Endothelial cell of coronary artery (primary cell): Measurements from ENCODE around the gene FAM124B. TPM values are rescaled to one million over a fixed set of nuclear protein-coding genes. Genes with fewer than 3 reads are reported as not detected.

Experiments used
- total RNA-seq: library from RNA; depleted of rRNA; stranded (reverse); fragments of >200 nt; gene quantifications from 2 replicates; pipeline ENCODE4 v1.2.3, GENCODE V29; 2014

Gene FAM124B, protein sequence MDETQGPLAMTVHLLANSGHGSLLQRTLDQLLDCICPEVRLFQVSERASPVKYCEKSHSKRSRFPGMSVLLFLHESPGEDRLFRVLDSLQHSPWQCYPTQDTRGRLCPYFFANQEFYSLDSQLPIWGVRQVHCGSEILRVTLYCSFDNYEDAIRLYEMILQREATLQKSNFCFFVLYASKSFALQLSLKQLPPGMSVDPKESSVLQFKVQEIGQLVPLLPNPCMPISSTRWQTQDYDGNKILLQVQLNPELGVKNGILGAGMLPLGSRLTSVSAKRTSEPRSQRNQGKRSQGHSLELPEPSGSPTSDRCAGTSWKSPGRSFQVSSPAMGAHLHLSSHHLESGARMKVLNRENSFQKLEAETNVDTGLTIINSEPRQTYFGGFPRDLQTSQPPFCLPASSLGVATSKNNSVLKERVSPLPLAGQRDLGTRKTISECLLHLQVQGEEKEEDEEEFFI
- 79.2 and 130 TPM in 2 replicates for total RNA-seq

DNA sequence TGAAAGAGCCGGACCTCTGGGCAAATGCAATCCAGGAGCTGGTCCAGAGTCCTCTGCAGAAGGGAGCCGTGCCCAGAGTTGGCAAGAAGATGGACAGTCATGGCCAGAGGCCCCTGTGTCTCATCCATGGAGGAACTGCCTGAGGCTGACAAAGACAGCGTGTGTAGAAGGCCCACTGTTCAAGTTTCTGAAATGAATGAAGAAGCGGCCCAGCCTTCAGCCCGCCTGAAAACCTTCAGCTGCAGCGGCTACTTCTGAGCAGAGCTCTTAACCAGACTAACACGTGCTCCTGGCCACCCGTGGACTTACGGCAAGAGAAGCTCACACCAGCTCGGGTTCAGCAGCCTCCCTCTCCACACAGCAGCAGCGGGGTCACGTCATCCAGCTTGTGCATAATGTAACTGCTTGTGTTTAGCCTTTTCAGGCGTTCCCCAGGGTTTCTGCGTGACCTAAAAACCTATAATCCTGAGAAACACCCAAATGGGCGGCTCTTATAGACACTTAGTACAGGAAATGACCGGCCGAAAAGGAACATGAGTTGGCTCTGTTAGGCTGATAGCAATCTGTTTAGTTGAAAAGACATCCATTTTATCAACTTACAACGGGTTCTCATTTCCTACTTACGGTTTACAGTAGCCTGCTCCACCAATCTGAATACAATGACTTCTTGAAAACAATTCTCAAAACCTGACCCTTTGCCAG is at the start of gene FAM124B:
Gene FAM124B (minus strand): TSS at position 467 of the 702 bp plus-strand sequence. CDS start 339 bp downstream, at position 128.

Other genes with a start within 250 kb of the FAM124B start
- 56.7 and 73.3 TPM in 2 replicates for gene CUL3, start 183.3 kb upstream of the FAM124B start, total RNA-seq